AG09309 (cell line): ENCODE measurements around the gene PTDSS2.

Experiments
- DNase-seq: peaks from one replicate; pipeline ENCODE4 v3.0.0-alpha.2; 2010; ENCODE audit warnings: low read depth
- H3K4me3 ChIP-seq: 2 replicates; pipeline ENCODE4 v1.5.1; 2011; ENCODE audit warnings: mild to moderate bottlenecking, low read depth, low read length, moderate library complexity; ENCODE audit not compliant: control insufficient read depth
- TF ChIP-seq, protein P1 (sequence below): IDR thresholded peaks from 2 replicates; pipeline ENCODE4 v1.5.1; 2011; ENCODE audit warnings: mild to moderate bottlenecking, low read depth, low read length, inconsistent platforms; ENCODE audit not compliant: insufficient read depth, control insufficient read depth; ENCODE audit errors: missing control alignments

Gene PTDSS2

DNA sequence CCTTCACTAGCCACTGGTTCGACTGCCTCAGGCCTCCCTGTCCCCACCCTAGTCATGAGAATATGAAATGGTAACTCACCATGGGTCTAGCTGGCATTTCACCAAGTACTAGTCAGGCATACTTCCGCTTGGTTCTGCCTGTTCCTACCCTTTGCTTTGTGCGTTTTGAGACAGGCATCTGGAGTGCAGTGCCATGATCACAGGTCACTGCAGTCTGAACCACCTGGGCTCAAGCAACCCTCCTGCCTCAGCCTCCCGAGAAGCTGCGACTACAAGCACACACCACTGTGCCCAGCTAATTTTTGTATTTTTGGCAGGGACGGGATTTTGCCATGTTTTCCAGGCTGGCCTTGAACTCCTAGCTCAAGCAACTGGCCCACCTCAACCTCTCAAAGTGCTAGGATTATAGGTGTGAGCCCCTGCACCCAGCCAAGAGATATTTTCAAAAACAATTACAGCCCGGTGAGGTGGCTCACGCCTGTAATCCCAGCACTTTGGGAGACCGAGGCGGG lies 71.2 kb downstream of the PTDSS2 start:
- TF ChIP-seq, protein P1, sequence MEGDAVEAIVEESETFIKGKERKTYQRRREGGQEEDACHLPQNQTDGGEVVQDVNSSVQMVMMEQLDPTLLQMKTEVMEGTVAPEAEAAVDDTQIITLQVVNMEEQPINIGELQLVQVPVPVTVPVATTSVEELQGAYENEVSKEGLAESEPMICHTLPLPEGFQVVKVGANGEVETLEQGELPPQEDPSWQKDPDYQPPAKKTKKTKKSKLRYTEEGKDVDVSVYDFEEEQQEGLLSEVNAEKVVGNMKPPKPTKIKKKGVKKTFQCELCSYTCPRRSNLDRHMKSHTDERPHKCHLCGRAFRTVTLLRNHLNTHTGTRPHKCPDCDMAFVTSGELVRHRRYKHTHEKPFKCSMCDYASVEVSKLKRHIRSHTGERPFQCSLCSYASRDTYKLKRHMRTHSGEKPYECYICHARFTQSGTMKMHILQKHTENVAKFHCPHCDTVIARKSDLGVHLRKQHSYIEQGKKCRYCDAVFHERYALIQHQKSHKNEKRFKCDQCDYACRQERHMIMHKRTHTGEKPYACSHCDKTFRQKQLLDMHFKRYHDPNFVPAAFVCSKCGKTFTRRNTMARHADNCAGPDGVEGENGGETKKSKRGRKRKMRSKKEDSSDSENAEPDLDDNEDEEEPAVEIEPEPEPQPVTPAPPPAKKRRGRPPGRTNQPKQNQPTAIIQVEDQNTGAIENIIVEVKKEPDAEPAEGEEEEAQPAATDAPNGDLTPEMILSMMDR = no peak
- DNase-seq = no peak

GRCh38 chr11:526192-526591 lies 76.1 kb downstream of the PTDSS2 start:
- H3K4me3 ChIP-seq = no peak overlapping the region
- TF ChIP-seq, protein P1 = no peak
- DNase-seq = no peak

More for the DNA sequence above, 71.2 kb downstream of the PTDSS2 start:
- H3K4me3 ChIP-seq = no peak overlapping the region

DNA sequence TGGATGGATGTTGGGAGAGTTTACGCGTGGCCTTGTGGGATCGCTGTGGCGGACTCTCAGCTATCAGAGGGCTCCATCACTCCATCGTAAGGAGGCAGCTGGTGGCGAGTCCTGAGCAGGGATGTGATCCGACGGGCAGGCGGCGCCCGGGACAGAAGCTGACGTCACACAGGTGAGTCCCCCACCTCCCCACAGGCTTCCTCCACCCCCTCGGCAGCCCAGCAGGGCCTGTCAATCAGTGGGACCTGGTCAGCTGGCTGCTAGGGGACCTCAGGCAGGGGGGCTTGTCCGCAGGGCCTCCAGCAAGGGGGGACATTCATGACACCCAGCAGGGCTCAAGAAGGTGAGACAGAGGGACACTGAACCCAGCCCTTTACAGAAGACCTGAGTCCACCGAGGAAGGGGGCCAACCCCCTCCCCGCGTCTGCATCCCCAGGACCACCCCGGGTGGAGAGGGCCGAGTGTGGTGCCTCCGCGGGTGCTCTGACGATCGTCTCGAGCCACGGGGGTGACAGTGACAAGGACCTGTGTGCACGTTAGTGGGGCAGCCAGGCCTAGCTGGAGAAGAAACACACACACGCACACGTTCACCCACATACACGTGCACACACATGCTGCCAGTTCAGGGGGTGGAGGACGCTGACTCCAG lies 78.2 kb downstream of the PTDSS2 start:
- no peak overlapping the region for H3K4me3 ChIP-seq
- no peak for DNase-seq
- TF ChIP-seq, protein P1 = no peak

DNA sequence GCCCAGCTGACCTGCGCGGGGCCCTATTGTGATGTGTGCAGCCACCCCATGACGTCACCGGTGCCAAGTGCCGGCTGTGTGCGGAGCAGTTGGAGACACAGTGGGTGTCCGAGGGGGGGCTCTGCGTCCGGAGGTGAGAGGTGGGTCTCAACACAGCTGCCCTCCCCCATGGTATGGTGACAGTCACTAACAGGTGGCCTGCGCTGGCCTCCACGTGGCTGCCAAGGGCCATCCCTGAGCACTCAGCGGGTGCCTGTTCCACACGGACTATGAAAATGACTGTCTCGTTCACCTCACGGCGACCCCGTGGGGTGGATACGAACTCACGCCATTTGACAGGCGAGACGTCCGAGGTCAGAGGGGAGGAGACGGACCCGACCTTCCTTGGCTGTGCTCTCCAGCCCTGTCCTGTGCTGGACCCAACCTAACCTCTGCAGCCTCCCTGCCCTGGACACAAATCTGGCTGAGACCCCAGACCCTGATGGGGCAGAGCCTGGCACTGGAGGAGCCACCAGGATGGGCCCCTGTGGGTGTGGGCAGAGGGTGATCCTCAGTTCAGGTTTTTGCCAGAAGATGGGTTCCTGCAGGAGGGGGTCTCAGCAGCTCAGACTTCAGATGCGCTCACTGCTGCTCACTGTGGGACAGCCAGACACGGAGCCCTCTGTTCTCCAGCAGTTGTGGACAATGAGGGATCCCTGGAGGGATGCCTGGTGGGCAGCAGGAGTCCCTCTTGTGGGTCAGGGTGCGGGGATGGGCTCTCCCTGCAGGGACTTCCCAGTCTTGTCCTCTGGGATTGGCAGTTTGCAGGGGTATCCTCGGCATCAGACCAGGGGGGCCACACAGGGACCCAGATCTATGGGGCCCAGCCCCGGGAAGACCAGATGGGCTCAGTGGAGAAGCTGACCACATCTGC lies 79.0 kb downstream of the PTDSS2 start:
- DNase-seq = no peak
- no peak overlapping the region for H3K4me3 ChIP-seq
- TF ChIP-seq, protein P1 = no peak

DNA sequence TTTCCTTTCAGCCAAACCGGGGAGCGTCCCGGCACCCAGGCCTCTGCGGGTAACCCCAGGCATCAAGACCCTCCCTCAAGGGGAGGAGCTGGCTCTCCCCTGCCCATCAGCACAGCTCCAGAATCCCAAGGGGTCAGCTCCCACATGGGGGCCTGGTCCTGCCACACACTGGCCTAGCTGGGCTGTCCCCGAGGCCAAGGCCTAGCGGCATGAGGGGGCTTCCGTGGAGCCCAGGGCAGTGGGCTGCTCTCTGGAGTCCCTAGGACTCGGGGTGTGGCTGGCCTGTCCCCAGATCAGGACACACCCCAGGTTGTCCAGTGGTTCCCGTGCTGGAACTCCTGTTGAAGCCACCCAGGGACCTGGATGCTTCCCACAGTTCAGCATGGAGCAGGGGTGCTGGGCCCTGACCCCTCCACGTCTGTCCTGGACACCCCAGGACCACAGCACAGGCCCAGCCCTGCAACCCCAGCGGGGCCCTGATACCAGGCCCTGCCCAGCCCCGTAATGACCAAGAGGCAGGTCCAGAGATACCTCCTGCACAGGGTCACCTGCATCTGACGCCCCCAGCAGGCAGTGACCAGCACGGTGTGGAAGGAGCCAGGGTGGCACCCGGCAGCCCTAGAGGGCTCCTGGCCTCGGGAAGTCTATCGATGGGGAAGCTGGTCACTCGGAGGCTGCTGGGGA lies 79.8 kb downstream of the PTDSS2 start:
- DNase-seq = no peak
- no peak overlapping the region for H3K4me3 ChIP-seq
- TF ChIP-seq, protein P1 = no peak
